Left ventricle myocardium superior (tissue), 1 donor: ENCODE data around the gene ADGRL3. TPM values are rescaled to one million over a fixed set of nuclear protein-coding genes. Genes with fewer than 3 reads are reported as not detected.

Experiments used
- ATAC-seq: fragments of 200-7000 bp; cut with Tn5 transposase; one replicate; pipeline ENCODE4 v1.9.1; 2020; ENCODE audit warnings: mild to moderate bottlenecking, moderate library complexity
- DNase-seq: peaks from one replicate; pipeline ENCODE4 v3.0.0-alpha.2; 2020
- intact Hi-C: fragments of 100-400 bp; cut with micrococcal nuclease; formaldehyde crosslinking; loops from one replicate; pipeline ENCODE4 v1.11.0; 2022
- total RNA-seq: library from RNA; stranded (reverse); fragmentation: NEBNext Ultra II Directional; extraction: Animal tissue kit (Norgen Biotek cat#: 25700); gene quantifications from one replicate; pipeline ENCODE4 v1.2.1, GENCODE V29; 2021
- donor health status: DM: no; HTN: yes; CAD: no; lungs with severe emphysema.

ADGRL3 gene
- total RNA-seq, 1 donor from 2014 or later = 5.1 TPM

GRCh38 chr4:61559396-61559795 is 359.3 kb downstream of the ADGRL3 start:
- DNase-seq (no peak), ATAC-seq (no peak)
- intact Hi-C loops = no loop called here

- intact Hi-C loops = no loop called here
- DNase-seq = no peak
Measured at GRCh38 chr4:61561028-61561427, 360.9 kb downstream of the ADGRL3 start.

GRCh38 chr4:61571761-61572559 is 371.8 kb downstream of the ADGRL3 start:
- intact Hi-C loops = no loop called here
- no peak for ATAC-seq
- no peak for DNase-seq

More at GRCh38 chr4:61561028-61561427, 360.9 kb downstream of the ADGRL3 start:
- no peak for ATAC-seq

- ATAC-seq (no peak), DNase-seq (no peak)
- intact Hi-C loops = no loop called here
Measured at GRCh38 chr4:61575796-61576195, 375.7 kb downstream of the ADGRL3 start.

DNA sequence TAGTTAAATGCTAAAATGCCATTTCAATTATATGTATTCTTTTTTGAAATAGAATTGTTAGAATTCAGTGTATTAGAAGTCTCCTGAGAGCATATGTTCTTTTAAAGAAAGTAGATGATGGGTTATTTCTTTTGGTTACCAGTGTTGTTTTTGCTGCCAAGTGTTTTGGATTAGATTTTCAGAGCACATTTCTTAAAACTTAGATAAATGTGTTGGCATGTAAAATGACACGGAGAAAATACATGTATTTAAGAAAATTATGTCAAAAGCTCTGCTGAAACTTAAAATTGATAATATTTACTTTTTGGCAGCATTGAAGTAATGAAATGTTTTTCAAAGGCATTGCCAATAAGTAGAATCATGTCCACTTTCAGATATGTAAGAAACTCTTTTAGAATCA is 379.7 kb downstream of the ADGRL3 start:
- DNase-seq (no peak), ATAC-seq (no peak)
- intact Hi-C loops = no loop called here

DNA sequence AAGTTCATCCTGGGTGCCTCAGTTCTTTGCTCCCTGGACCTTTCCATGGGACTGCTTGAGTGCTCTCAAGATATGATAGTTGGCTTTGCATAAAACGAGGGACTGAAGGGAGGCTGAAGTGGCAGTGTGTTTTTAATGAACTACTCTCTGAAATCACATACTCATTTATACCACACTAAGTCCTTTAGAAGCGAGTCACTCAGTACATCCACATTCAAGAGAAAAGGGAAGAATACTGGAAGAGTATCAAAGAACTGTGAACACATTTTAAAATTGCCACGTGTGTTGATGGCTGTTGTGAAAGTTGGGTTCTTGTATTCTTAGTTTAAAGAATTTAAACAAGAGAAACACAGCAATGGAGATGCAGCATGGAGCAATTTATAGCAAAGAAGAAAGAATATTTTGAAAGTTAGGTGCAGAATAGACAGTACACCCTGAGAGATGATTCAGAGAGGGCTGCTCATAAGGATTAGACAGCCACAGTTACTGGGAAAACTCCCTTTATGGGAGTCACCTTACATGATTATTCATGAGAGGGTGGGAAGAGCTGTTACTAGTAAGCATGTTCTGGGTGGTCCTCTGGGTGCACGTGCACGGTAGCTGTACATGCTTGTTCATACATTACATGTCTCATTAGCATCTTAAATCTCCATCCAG is 380.7 kb downstream of the ADGRL3 start:
- no peak for ATAC-seq
- intact Hi-C loops = no loop called here
- DNase-seq = no peak

- DNase-seq (no peak), ATAC-seq (no peak)
- intact Hi-C loops = no loop called here
Measured at GRCh38 chr4:61583696-61584095, 383.6 kb downstream of the ADGRL3 start.

DNA sequence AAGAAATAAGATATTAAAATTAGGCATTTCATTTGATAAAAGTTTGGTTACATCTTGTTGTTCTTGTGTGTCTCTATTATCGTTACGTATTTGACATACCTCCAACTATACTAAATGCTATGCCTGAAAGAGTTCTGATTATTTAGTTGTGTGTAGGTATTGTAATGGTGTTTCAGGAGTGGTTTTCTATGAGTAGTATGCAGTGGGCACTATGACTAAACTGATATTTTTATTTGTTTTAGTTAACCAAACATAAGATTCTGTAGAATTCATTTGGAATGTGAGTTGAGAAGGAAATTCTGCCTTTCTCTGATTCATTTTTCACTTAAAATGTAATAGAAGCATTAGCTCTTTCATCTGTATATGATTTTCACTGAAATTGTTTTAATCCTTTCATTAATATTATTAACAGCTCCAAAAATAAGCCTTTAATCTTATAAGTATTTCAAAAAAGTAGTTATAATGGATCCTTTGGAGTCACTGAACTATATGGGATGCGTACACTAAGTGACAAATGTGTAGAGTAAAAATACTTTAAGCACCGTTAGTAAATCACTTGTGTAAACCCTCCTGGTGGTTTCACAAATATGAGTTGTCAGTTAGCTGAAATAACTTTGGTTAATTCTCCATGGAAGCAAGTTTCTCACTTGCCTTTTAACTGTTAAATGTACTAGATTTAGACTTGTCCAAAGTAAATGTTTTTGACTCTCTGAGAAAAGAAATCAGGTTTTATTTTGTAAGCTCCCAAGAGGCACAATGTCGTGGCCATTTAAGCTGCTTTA is 388.7 kb downstream of the ADGRL3 start:
- DNase-seq = no peak
- intact Hi-C loops = no loop called here
- ATAC-seq = no peak

DNA sequence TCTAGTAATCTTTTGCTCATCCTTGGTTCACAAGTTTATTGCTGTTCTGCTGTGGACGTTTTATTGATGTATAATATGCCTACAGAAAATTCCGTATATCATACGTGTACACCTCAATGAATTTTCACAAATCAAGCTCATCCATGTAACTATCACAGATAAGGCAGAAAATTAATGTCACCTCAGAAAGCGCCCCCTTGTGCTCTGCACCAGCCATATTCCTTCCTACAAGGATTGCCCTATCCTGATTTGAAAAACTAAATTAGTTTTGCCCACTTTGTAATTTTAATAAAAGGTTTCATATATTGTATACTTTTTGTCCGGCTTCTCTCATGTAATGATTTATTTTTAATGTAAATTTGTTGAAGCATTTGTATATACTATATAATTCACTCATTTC is 390.8 kb downstream of the ADGRL3 start:
- intact Hi-C loops = no loop called here
- DNase-seq = no peak
- ATAC-seq = no peak

DNA sequence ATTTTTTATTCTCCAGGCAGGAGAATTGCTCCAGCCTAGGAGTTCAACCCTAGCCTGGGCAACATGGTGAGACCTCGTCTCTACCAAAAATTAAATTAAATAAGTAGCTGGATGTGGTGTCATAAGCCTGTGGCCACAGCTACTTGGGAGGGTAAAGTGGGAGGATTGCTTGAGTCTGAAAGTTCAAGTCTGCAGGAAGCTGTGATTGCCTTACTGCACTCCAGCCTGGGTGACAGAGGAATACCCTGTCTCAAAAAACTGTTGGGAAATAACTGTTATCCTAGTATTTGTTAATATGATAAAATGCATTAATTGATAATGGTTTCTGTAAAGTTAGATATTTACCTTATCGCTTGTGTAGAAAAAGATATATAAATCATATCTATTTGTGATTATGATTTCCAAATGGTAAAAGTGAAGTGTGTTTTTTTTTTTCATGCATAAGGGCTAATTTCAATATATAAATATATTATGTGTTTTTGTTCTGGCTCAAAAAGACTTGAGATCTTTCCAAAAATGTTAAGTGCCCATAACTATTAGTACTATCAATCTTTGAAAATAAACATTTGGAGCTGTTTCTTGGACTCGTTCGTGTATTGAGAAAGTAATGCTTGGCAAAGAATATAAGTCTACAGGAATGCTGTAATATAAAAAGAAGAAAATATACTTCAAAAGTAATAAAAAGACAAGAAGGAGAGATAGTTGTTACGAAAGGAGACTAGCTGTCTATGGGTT is 396.6 kb downstream of the ADGRL3 start:
- ATAC-seq (no peak), DNase-seq (no peak)
- intact Hi-C loops = no loop called here

DNA sequence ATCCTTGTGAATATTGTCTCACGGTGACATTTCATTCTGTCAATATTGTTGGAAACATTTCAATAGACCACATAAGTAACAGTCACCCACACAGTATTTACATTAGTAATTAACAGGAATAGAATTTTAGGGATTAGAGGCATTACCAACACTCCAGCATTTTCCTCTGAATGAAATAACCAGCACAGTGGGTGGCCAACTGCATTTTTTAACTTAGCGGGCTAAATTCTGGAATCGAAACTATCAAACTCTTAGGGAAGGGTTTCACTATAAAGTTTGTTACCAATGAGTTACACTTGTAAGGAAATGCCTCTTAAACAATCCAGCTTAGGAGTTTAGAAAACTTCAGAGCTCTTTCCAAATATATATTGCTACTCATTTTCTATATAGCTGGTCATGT is 403.0 kb downstream of the ADGRL3 start:
- ATAC-seq (no peak), DNase-seq (no peak)

DNA sequence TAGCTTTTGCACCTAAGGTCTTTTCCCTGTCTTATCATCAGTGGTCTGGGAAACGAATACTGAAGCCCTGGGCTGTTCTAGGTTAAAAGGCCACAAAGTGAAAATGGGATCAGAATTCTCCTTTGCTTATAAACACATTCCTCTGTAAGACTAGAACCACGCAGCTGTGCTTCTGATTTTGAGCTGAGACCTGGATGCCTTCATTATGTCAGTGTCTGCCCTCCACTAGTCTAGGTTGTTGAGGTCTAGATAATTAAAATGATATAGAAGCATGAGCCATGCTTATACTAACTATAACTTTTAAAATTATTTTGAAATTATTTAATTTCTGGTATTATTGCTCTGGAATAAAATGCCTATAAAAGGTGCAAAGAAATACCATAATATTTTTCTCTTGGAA is 403.9 kb downstream of the ADGRL3 start:
- no peak for ATAC-seq
- intact Hi-C loops = no loop called here
- DNase-seq = no peak

More for the DNA sequence above, 403.0 kb downstream of the ADGRL3 start:
- intact Hi-C loops = no loop called here

DNA sequence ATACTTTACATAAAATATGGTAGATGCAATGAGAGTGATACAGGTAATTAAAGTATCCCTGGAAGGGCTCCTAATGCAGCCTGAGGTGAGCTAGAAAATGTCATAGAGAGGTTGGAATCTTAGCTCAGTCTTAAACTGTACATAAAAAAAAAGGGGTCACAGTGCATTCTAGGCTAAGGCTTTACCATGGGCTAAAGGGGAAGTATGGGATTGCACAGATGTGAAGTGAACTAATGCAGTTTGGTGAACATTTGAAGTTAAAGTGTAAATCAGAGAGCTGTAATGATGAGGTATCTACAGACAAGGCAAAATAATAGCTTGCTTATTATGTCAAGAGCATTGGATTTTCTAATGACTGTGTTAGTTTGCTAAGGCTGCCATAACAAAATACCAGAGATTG is 405.9 kb downstream of the ADGRL3 start:
- no peak for ATAC-seq
- intact Hi-C loops = no loop called here
- no peak for DNase-seq

- no peak for ATAC-seq
- DNase-seq = no peak
- intact Hi-C loops = no loop called here
Measured at GRCh38 chr4:61614231-61614630, 414.1 kb downstream of the ADGRL3 start.

DNA sequence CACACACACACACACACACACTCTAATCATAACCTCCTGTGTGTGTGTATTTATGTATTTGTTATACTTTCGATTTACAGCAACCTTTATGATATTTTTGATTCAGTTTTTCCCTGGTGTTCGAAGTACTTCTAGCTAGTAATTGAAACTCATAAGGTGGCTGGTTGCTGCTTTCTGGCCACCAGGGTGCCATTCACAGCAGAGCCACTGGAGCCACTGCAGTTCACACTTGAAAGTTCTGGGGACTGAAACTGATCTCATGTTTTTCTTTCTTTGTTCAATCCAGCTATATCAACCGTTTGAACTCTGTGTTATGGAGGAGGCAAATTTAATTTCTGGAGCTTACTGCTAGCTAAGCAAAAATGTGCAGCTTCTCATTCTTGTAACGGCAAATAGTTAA is 419.4 kb downstream of the ADGRL3 start:
- no peak for ATAC-seq
- DNase-seq = no peak
- intact Hi-C loops = no loop called here

- ATAC-seq (no peak), DNase-seq (no peak)
- intact Hi-C loops = no loop called here
Measured at GRCh38 chr4:61628282-61628681, 428.2 kb downstream of the ADGRL3 start.

DNA sequence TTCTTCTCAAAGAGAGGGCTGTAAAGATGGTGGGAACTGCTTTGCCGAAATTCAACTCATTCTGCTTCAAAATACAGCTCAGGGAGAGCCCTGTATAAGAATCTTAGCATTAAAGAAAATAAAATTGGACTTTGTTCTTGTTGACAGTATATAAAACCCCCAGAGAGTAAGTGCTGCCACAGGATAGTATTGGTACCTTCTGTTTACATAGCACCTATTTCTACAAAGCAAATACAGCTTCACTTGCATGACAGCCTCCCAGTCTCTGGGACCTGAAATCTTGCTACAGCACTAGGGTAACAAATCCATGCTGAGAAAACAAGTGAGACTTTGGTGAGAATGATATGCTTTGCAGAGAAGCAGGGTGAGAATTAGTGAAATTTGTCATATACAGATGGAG is 428.6 kb downstream of the ADGRL3 start:
- intact Hi-C loops = no loop called here
- DNase-seq (no peak), ATAC-seq (no peak)

- ATAC-seq = no peak
- DNase-seq = no peak
- intact Hi-C loops = no loop called here
Measured at GRCh38 chr4:61630548-61630947, 430.4 kb downstream of the ADGRL3 start.

DNA sequence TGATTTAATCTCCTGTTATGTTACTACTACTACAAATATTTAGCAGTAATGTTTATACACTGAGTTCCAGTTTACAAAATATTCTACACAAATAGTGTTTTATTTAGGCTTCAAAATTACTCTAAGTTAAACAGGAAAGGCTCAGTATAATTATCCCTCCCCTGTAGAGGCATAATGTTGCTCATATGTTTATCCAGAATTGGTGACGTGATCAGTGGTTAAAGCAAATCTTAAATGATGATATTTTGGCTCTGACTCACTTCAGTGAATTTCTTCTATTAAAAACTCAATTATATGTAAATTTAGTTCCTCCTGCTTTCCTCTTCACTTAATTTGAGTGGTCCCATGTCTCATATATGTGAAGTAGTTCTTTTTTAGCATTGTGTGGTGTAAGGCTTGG is 438.5 kb downstream of the ADGRL3 start:
- intact Hi-C loops = no loop called here
- no peak for DNase-seq
- ATAC-seq = no peak
